GM10847 (cell line): ENCODE data around the gene AMBN.

Experiments used
- POLR2A ChIP-seq: IDR thresholded peaks from 2 replicates; pipeline ENCODE4 v1.6.1; 2011; ENCODE audit not compliant: insufficient read length; ENCODE audit errors: extremely low read depth

AMBN gene, protein sequence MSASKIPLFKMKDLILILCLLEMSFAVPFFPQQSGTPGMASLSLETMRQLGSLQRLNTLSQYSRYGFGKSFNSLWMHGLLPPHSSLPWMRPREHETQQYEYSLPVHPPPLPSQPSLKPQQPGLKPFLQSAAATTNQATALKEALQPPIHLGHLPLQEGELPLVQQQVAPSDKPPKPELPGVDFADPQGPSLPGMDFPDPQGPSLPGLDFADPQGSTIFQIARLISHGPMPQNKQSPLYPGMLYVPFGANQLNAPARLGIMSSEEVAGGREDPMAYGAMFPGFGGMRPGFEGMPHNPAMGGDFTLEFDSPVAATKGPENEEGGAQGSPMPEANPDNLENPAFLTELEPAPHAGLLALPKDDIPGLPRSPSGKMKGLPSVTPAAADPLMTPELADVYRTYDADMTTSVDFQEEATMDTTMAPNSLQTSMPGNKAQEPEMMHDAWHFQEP

DNA sequence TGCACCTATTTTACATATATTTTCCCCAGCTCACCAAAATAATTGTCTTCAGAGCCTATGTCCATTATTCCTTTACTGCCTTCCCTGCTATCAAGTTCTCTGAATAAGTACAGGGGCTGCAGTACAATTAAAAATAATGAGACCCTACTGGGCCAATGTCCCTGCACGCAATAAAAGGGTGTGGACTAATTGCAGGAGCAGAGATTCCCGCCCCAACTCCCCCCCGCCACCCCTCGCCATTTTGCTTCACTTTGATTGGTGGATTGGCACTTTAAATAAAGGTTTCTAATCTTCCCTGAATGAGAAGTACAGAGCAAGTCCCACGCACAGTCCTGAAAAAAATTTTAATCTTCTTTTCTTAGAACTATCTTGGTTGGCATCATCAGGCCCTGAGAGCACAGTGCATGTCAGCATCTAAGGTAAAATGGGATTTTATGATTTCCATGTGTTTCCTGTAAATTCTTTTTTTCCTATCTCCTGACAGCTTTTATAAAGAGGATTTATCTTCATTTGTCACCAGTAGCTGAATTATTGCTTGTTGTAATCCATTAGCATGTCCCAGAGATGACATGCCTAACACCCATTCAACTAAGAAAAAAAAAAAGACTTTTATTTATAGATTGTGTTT lies at the start of gene AMBN:
Gene AMBN, plus strand, starts transcription at position 302 of the 628 bp plus-strand sequence. Its CDS starts 103 bp downstream, at position 405.
- no peak for TF ChIP-seq POLR2A

DNA sequence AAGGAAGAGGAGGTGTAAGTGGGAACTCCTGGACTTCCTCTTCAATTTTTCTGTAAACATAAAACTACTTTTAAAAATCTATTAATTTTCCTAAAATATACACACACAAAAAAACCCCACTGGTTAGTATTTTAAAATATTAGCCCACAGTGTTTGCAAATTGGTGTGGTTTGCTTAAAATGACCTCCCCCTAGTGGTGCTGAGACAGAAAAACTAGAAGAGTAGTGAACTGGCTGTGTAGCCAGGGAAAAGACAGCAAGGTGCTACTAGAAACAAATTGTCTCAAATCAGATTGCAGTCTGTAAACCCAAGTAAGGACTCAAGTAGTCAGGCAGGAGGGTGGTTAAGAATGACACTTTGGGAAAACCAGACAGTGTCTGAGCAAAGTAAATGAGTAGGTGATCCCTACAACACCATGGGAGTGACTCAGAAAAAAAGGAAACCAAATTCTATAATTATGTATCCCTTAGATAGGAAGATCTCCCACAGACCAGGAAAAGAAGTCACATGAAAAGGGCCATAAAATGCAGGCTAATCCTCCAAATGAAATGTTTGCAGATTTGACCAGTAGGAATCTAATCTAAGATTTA lies 47.7 kb upstream of the AMBN start:
- no peak for TF ChIP-seq POLR2A

DNA sequence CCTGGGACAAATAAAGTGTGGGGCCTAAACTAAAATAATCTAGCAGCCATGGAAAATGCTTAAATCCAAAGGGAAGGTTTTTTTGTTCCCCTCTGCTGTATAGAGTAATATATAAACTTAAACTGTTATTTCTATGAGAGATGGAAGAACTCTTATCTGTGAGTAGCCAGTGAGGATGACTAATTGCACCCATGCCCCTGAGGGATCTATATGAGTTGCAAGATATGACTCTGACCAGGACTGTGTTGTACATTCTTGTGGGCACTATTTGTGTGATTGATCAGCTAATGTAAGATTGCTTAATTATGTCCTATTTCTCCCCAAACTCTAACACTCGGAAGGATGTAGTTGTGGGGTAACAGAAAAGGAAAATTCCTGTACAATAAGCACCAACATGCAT lies 35.2 kb upstream of the AMBN start:
- TF ChIP-seq POLR2A: no peak

DNA sequence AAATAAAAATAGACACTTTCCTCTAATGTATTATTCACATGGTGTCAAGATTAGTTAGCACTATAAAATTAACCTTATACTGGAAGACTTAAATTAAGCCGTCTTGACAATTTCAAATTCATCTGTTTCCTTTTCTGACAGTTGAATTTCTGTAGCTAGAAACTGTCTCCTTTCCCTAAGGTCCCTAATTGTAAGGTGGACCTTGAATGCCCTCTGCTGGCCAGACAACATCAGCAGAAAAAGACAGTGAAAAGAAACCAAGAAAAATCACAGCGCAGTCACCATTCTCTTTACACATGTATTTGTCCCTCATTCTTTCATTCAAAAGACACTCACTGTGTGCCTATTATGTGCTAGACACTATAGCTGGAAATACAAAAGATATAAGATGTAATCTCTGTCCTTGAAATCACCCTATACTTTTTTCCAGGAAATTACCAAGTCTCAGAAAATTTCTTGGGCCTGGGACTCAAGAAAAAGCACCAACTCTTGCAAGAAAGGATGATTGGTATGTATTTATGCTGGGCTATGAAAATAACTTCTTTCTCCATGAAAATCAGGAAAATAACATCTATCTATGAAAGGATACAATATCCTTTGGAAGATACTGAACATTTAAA lies 32.7 kb upstream of the AMBN start:
- TF ChIP-seq POLR2A: no peak

DNA sequence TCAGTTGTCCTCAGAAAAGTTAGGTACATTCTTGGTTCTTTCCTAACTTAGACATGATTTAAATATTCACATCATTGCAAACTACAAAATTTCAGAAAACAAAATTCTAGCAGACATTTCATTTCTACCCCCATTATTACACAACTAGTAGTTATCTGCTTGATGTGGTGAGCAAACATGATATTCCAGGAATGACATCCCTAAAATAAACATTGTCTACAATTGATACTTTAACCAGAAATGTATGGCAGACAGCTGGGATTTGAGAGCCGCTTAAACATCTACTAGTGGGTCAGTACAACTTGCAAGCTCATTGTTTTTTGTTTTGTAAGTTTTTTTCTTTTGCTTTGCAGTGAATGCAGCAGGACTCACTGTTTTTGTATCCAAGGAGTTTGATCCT lies 32.1 kb upstream of the AMBN start:
- no peak for TF ChIP-seq POLR2A

DNA sequence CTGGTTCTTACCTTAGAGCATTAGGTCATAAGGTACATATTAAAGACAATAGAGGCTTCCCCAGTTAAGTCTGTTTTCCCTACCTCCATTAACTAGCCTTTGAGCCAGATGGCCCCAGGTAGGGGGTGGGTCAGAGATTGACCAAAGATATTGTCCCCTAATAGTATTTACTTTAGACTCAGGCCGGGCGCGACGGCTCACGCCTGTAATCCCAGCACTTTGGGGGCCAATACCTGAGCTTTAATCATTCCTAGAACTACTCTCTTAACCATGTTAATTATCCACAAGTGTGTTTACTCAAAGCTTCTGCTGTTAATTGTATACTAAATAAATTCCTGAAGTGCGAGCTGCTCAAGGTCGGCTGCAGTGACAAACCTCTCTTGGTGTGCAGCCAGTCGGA lies 28.0 kb upstream of the AMBN start:
- TF ChIP-seq POLR2A: no peak

DNA sequence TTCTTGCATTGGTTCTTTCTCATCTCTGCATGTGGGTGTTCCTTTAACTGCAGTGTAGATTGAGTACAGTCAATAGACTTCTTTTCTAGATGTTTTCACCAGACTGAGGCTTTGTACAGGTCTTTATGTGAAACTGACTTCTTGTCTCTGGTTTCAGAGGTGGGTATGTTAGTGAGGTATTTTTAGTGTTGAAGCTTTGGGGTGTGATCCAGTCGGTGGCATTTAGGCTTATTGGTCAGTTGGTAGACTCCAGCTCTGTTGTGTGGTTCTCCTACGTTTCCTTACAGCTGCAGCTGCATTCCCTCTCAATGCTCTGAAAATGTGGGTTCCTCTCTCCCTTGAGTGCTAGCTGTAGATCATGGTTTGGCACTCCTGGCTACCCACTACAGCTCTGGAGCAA lies 21.3 kb upstream of the AMBN start:
- no peak for TF ChIP-seq POLR2A

DNA sequence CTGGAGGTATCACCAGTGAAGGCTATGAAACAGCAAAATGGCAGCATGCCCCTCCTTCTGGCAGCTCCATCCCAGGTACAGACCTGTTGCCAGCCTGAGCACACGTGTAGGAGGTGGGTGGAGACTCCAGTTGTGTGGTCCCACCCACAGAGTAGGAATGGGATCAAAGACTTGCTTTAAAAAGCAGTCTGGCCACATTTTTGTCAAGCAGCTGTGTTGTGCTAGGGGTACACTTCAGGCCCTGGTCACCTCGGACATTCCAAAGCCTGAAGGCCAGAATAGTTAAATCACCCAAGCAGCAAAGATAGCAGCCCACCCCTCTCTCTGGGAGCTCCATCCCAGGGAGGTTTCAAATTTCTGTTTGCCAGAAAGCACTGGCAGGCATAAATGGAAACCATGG lies 20.3 kb upstream of the AMBN start:
- no peak for TF ChIP-seq POLR2A

DNA sequence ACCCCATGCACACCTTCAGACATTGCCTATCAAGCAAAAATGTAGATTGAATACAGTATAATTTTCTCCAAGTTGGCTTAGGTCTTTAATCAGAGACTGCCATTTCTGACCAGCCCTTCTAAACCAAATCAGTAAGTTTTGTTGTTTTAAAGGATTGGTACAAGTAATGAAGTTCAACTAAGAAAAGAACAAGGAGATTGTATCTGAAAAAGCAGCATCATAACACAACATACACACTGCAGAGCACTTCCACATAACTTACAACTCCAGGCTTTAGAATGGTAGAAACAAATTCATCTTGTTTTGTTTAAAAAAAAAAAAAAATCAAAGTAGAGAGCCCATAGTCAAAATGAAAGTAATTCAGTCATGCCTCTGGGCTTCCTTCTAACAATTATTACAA lies 16.1 kb upstream of the AMBN start:
- TF ChIP-seq POLR2A: no peak

DNA sequence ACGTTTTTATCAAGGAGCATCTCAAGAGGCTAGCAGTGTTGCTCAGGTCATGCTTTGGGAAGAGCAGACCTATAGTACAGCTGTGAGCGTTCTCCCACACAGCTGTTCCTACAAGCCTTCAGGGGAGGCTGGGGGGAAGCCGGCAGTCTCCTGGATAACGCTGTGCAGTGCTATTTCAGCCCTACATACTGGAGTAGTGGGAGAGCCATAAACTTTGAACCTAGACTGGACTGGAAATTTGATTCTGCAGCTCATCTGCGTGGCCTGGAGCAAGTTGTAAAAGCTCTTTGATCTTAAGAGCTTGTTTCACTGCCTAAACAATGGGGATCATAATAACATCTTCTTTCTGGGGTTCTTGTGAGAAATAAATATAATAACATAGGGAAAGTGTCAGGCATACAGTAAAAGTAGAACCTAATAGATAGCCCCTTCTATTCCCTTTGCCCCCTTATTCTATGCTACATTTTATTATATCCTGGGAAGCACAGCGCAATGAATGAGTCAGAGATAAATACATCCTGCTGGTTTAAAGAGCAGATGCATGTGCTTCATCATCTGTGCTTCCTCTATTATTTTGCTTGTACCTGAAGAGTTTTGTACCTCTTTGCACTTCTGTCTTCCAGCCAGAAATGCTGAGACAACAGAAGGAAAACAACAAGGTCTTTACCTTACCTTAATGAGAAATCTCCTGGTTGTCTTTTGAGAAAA lies 14.7 kb upstream of the AMBN start:
- TF ChIP-seq POLR2A: no peak

DNA sequence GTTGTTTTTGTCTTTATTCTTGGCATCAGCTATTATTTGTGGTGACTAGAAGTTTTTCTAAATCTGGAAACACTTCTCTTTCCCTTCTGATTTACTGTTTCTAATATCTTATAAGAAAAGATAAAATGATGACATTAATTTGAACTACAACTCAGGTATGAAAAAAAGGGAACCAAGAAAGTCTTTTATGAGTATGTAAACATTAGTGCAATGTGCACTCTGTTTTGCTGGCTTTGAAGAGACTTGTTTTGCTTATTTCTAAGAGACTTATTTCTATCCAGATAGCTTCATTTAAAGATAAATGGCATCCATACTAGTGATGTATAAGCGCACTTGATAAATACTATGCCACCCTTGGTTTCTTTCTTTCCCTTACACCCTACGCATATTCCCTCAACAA lies 10.1 kb upstream of the AMBN start:
- no peak for TF ChIP-seq POLR2A

DNA sequence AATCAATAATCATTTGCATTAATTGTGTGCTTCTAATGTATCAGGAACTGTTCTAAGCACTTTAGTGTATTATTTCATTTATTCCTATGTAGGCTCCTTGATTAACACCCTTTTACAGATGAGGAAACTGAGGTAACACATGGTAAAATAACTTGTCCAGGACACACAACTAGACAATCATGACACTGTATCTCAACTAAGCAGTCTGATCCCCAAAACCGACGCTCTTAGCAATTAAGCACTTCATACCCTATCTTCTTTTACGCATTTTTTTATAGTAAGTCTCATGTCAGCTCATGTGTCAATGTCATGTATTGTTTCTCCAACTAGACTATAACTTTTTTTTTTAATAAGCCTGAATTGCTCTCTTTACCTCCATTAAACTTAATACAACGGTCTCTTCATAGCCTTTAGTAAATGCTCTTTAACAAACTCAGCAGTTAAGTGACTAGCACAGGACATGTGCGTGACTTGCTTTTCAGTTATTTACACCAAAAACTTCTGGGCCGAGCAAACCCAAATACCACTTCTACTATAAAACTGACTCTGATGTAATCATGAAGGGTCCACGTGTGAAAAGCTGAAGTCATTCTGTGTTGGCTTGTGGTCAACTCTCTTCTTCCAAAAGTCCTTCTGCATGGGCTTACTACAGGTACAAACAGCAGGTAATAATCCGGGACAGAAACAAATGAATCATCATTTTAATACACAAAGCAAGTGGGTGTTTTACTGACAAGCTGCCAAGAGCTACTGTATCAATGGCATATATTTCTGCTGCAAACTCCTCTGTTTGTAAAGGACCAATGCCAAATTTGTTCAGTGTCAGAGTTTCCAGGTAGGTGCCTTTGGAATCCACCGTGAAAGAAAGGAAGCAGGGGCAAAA lies 7.9 kb upstream of the AMBN start:
- no peak for TF ChIP-seq POLR2A

DNA sequence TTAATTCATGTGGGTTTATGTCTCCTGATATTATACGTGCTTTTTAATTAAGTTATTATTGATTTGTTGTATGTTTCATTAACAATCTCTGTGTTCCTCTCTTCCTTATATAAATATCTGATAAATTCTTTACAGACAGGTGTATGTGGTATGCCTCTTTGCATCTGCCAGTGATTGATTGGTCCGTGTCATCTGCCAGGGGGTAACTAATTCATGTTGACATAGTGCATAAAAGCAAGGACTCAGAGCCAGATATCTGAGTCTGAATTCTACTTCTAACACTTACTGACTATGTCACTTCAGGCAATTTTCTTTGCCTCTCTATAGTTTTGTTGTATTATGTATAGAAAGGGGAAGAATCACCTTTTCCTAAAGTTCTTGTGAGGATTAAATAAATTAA lies 5.2 kb upstream of the AMBN start:
- TF ChIP-seq POLR2A: no peak

DNA sequence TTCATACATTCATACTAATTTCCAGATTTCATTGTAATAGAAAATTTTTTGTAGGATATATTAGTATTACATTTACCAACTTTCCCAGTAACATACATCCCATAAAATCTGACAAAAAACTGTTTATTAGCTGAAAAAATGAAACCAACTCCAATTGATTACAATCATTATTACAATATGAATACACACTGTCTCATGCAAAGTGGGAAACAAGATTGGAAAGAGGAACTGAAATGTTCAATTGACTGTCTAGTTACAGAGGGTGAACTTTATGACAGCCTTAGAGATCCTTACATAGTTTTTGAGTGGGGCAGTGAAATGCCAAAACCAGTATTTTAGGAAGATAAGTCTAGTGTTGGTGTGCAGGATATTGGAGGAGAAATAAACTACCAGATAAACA lies 2.3 kb upstream of the AMBN start:
- TF ChIP-seq POLR2A: no peak

DNA sequence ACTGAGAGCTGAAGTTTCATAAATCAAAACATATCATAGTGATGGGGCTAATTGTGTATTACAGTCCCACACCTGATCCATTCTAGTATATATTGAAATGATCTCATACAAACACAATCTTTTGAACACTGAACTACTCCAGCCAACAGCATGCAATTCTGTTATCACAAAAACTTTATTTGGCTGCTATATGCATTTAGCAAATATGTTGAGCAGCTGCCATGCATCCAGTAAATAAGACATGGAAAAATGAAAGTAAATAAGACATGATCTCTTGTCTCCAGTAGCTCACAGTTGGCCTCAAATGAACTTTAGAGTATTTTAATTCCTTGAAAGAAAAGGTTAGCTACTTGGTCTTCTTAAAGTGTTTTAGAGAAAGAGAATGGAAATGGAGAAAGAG lies 2.1 kb downstream of the AMBN start:
- no peak for TF ChIP-seq POLR2A

DNA sequence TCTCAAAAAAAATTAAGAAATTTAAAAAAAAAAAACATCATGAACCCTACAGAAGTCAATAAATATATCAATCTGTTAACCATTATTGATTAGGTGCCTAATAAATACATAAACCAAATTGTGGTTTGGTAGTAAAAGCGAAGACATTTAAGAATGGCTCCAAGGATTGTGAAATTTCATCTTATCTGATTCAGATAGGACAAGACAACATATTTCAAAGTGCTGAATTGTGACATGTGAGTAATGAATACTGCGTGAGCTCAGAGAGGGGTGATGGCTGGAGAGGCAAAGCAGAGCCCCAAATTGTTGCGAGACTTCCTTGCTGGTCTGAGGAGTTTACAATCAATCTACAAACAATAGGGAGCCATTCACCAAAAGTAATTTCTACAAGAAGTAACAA lies 8.2 kb downstream of the AMBN start:
- TF ChIP-seq POLR2A: no peak
